K562 (cell line): ENCODE results near the gene TALDO1. TPM values are rescaled to one million over a fixed set of nuclear protein-coding genes. Genes with fewer than 3 reads are reported as not detected.
A peak's percentile ranks its signal among the peaks of the same experiment; 100 is the strongest.

Experiments used
- GATA2 ChIP-seq: sonication (generic); formaldehyde crosslinking; IDR thresholded peaks from 2 replicates; pipeline ENCODE4 v1.4.0; 2020; ENCODE audit warnings: mild to moderate bottlenecking, missing genetic modification reagents
- TAF15 ChIP-seq: fragments of 200-400 bp; formaldehyde crosslinking; IDR thresholded peaks from 2 replicates; pipeline ENCODE4 v1.6.1; 2017; ENCODE audit warnings: mild to moderate bottlenecking, low read depth, low read length, moderate library complexity
- ZEB2 ChIP-seq: fragments of 450-650 bp; IDR thresholded peaks from 2 replicates; pipeline ENCODE4 v1.6.1; 2016
- ZNF695 ChIP-seq: fragments of 450-650 bp; formaldehyde crosslinking; IDR thresholded peaks from 2 replicates; pipeline ENCODE4 v1.4.0; 2020; ENCODE audit warnings: mild to moderate bottlenecking, moderate library complexity
- polyA plus RNA-seq, 8 experiments: library from polyadenylated mRNA; depleted of rRNA in 4 of 8; stranded (reverse) in 5 of 8; unstranded in 3 of 8; fragments of >200 nt; fragmentation: Nextera tagmentation in 2 of 8; fragmentation: Illumina TruSeq in 1 of 8; extraction: Ambion mirVana in 2 of 8; extraction: Trizol in 1 of 8; gene quantifications; 2 replicates each; pipeline versions ENCODE4 v1.2.1 to v1.2.3, GENCODE V29; 2011 to 2014; ENCODE audit warnings: inconsistent platforms in 1 of 8, missing spikeins in 1 of 8
- total RNA-seq, 7 experiments: library from RNA; depleted of rRNA in 6 of 7; stranded (reverse); fragments of >200 nt in 6 of 7; fragmentation: Illumina TruSeq in 2 of 7; extraction: Trizol in 2 of 7; gene quantifications; 2 replicates each; pipeline versions ENCODE4 v1.2.1 to v1.2.3, GENCODE V29; 2011 to 2021; ENCODE audit warnings: low replicate concordance in 1 of 7
- TF ChIP-seq, protein P1 (sequence below): sonication (generic); formaldehyde crosslinking; IDR thresholded peaks from 2 replicates; pipeline ENCODE4 v1.4.0; 2020; ENCODE audit warnings: mild to moderate bottlenecking, missing genetic modification reagents
- TF ChIP-seq, protein P2 (sequence below), 2 experiments: fragments of 450-650 bp; IDR thresholded peaks; 2 replicates each; pipeline ENCODE4 v1.6.1; 2016; ENCODE audit warnings: mild to moderate bottlenecking in 2 of 2, borderline replicate concordance in 1 of 2, low read depth in 1 of 2, moderate library complexity in 1 of 2

TALDO1 gene
- total and polyA plus RNA-seq, 9 of the 15 experiments (the other 6 are each of a cell fraction or from before 2014, with no cell fraction given), result 260 to 541 (median 441) TPM

DNA sequence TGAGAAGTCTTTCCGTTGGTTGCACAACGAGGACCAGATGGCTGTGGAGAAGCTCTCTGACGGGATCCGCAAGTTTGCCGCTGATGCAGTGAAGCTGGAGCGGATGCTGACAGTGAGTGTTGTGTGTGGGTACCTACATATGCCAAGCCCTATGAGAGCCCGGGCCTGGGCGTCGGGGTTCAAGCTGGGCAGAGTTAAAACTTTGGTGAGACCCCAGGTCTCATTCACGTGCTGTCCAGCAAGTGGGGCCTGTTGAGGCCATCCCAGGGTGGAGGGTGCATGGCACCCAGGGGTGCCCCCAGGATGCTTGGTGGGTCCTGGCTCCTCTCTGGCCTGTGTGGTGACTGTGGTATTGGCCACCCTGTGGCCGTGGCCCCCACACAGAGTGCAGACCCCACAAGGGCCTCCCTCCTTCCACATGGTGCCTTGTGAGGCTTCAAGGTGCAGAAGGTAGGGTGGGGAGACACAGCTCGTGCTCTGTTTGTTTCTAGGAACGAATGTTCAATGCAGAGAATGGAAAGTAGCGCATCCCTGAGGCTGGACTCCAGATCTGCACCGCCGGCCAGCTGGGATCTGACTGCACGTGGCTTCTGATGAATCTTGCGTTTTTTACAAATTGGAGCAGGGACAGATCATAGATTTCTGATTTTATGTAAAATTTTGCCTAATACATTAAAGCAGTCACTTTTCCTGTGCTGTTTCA lies 17.2 kb downstream of the TALDO1 start (continued):
- TF ChIP-seq ZNF695 (no peak), TAF15 (0 out of 2 replicates have a peak, but pooled peaks have one; percentile 81), ZEB2 (no peak), GATA2 (no peak)
- TF ChIP-seq, protein P1, sequence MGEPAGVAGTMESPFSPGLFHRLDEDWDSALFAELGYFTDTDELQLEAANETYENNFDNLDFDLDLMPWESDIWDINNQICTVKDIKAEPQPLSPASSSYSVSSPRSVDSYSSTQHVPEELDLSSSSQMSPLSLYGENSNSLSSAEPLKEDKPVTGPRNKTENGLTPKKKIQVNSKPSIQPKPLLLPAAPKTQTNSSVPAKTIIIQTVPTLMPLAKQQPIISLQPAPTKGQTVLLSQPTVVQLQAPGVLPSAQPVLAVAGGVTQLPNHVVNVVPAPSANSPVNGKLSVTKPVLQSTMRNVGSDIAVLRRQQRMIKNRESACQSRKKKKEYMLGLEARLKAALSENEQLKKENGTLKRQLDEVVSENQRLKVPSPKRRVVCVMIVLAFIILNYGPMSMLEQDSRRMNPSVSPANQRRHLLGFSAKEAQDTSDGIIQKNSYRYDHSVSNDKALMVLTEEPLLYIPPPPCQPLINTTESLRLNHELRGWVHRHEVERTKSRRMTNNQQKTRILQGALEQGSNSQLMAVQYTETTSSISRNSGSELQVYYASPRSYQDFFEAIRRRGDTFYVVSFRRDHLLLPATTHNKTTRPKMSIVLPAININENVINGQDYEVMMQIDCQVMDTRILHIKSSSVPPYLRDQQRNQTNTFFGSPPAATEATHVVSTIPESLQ (CRISPR knock-in tag), result no peak
- TF ChIP-seq, protein P2, sequence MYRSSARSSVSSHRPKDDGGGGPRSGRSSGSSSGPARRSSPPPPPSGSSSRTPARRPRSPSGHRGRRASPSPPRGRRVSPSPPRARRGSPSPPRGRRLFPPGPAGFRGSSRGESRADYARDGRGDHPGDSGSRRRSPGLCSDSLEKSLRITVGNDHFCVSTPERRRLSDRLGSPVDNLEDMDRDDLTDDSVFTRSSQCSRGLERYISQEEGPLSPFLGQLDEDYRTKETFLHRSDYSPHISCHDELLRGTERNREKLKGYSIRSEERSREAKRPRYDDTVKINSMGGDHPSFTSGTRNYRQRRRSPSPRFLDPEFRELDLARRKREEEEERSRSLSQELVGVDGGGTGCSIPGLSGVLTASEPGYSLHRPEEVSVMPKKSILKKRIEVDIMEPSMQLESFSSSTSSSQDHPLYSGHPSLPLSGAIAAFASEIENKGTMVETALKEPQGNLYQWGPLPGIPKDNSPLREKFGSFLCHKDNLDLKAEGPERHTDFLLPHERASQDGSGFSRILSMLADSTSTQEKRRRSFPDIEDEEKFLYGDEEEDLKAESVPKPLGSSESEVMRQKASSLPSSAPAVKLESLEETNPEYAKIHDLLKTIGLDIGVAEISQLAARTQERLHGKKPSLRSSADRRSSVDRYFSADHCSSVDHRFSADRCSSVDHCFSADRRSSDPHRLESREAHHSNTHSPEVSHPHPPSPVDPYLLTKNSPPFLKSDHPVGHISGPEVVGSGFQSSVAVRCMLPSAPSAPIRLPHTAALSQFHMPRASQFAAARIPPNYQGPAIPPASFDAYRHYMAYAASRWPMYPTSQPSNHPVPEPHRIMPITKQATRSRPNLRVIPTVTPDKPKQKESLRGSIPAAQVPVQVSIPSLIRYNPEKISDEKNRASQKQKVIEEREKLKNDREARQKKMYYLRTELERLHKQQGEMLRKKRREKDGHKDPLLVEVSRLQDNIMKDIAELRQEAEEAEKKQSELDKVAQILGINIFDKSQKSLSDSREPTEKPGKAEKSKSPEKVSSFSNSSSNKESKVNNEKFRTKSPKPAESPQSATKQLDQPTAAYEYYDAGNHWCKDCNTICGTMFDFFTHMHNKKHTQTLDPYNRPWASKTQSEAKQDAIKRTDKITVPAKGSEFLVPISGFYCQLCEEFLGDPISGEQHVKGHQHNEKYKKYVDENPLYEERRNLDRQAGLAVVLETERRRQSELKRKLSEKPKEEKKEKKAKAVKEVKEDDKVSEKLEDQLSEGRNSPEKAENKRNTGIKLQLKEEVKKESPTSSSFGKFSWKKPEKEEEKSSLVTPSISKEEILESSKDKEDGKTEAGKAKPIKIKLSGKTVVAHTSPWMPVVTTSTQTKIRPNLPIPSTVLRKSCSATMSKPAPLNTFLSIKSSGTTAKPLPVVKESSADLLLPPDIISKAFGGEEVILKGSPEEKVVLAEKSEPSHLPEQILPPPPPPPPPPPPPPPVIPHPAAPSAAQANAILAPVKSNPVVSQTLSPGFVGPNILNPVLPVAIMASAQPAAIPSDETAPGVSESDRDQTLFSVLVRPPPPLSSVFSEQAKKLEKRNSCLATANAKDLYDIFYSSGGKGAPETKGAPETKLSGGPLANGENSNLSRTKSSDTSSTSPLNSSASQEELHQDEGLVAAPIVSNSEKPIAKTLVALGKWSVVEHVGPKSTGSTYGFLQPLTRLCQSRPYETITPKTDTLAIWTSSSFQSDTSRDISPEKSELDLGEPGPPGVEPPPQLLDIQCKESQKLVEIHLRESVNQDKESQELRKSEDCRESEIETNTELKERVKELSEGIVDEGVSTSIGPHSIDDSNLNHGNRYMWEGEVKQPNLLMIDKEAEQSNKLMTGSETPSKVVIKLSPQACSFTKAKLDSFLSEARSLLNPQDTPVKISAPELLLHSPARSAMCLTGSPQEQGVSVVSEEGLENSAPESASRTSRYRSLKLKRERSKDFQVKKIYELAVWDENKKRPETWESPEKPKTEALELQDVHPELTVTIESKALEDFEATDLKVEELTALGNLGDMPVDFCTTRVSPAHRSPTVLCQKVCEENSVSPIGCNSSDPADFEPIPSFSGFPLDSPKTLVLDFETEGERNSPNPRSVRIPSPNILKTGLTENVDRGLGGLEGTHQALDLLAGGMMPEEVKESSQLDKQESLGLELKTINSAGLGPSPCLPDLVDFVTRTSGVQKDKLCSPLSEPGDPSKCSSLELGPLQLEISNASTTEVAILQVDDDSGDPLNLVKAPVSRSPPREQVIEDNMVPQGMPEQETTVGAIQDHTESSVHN (IDR thresholded peaks at IDR 0.05; ENCODE audit: borderline replicate concordance in 1 of 2, low read depth in 1 of 2), result no peak
